GM12878 (cell line): ENCODE data around the gene CDC14B. TPM values are rescaled to one million over a fixed set of nuclear protein-coding genes. Genes with fewer than 3 reads are reported as not detected.

Experiments used
- ATAC-seq: fragments of 200-7000 bp; cut with Tn5 transposase; 3 replicates; pipeline ENCODE4 v1.9.1; 2020; ENCODE audit warnings: mild to moderate bottlenecking, moderate library complexity
- BruUV-seq: library from RNA; stranded (reverse); fragments of 400-500 nt; replicated peaks from 2 replicates; lab custom pipeline; 2021; lab: Mats Ljungman, UMichigan
- CTCF ChIA-PET: fragments of 300-600 bp; sonication (Branson Sonifier 250); formaldehyde crosslinking; extraction: SDS; loops from one replicate; lab custom pipeline; 2021; ENCODE audit warnings: inconsistent platforms; lab: Yijun Ruan, JAX
- POLR2A ChIA-PET: fragments of 350-600 bp; formaldehyde crosslinking; extraction: SDS; loops from one replicate; lab custom pipeline; 2021; ENCODE audit warnings: inconsistent platforms; lab: Charles Lee
- RAD21 ChIA-PET: fragments of 300-600 bp; sonication (Branson Sonifier 250); formaldehyde crosslinking; loops from one replicate; lab custom pipeline; 2023; ENCODE audit warnings: antibody characterized with exemption; ENCODE audit not compliant: unreplicated experiment; lab: Charles Lee
- SMC1A ChIA-PET: fragments of 300-600 bp; sonication (Branson Sonifier 250); formaldehyde crosslinking; loops from one replicate; lab custom pipeline; 2023; ENCODE audit not compliant: unreplicated experiment, uncharacterized antibody; lab: Charles Lee
- DNase-seq: peaks from one replicate; pipeline ENCODE4 v3.0.0-alpha.2; 2011; ENCODE audit warnings: low read depth, low spot score
- FAIRE-seq: peaks from 3 replicates; lab custom pipeline; 2011; peaks lifted over from hg19 to GRCh38; lab: Jason Lieb, UNC
- H2AFZ ChIP-seq: 2 replicates; pipeline ENCODE4 v1.6.0; 2011; ENCODE audit warnings: low read depth, low read length, control low read depth; ENCODE audit not compliant: control insufficient read depth
- H3K27ac ChIP-seq: 2 replicates; pipeline ENCODE4 v1.5.1; 2011; ENCODE audit warnings: control low read depth; ENCODE audit not compliant: control insufficient read depth, insufficient read depth
- H3K27me3 ChIP-seq, 2 experiments: replicated peaks in 1 of 2; 2 replicates each; pipeline versions ENCODE4 v1.6.0 to v1.6.1; 2011; ENCODE audit warnings: low read length in 1 of 2; ENCODE audit not compliant: control insufficient read depth in 2 of 2, insufficient read depth in 2 of 2
- H3K36me3 ChIP-seq, 2 experiments: 2 replicates each; pipeline ENCODE4 v1.5.1; 2011; ENCODE audit warnings: low read length in 1 of 2; ENCODE audit not compliant: control insufficient read depth in 2 of 2, insufficient read depth in 2 of 2
- H3K4me1 ChIP-seq: 2 replicates; pipeline ENCODE4 v1.6.1; 2011; ENCODE audit warnings: mild to moderate bottlenecking, low read length, moderate library complexity, mixed read lengths; ENCODE audit not compliant: control insufficient read depth, insufficient read depth
- H3K4me2 ChIP-seq: 2 replicates; pipeline ENCODE4 v1.6.0; 2011; ENCODE audit warnings: control low read depth; ENCODE audit not compliant: control insufficient read depth, insufficient read depth
- H3K4me3 ChIP-seq: fragments of 200-600 bp; sonication (generic); 2 replicates; pipeline ENCODE4 v1.5.1; 2016
- H3K79me2 ChIP-seq: 2 replicates; pipeline ENCODE4 v1.6.0; 2011; ENCODE audit warnings: low read length; ENCODE audit not compliant: control insufficient read depth, insufficient read depth
- H3K9ac ChIP-seq: 2 replicates; pipeline ENCODE4 v1.8.0; 2011; ENCODE audit warnings: low read length, control low read depth, mixed read lengths; ENCODE audit not compliant: control insufficient read depth, insufficient read depth
- H3K9me3 ChIP-seq: replicated peaks from 3 replicates; pipeline ENCODE4 v1.5.1; 2011; ENCODE audit warnings: mild to moderate bottlenecking, low read length; ENCODE audit not compliant: control insufficient read depth, insufficient read depth
- H4K20me1 ChIP-seq: 2 replicates; pipeline ENCODE4 v1.6.0; 2011; ENCODE audit not compliant: control insufficient read depth, insufficient read depth
- JUND ChIP-seq: IDR thresholded peaks from 2 replicates; pipeline ENCODE4 v1.6.1; 2012; ENCODE audit warnings: low read depth, mild to moderate bottlenecking, low read length, improper control_type of control experiment, moderate library complexity
- PAX8 ChIP-seq: fragments of 450-650 bp; IDR thresholded peaks from 2 replicates; pipeline ENCODE4 v1.6.1; 2017; ENCODE audit warnings: mild to moderate bottlenecking, moderate library complexity
- STAT3 ChIP-seq: IDR thresholded peaks from 2 replicates; pipeline ENCODE4 v1.6.1; 2011; ENCODE audit warnings: low read depth, low read length, improper control_type of control experiment
- ZNF274 ChIP-seq: IDR thresholded peaks from one replicate; pipeline ENCODE4 v1.8.0; 2011; ENCODE audit not compliant: insufficient read length, insufficient read depth
- WGBS: methylation state at CpG from one replicate; pipeline ENCODE4 v1.1.6; 2016; ENCODE audit warnings: low lambda C conversion rate; ENCODE audit not compliant: insufficient replicate concordance, insufficient coverage; ENCODE audit errors: missing lambda C conversion rate; 5-methylcytosine and 5-hydroxymethylcytosine counted together
- in situ Hi-C: fragments of 300-500 bp; cut with MboI; formaldehyde crosslinking; loops from 9 replicates; pipeline ENCODE4 v1.14.3; 2018; ENCODE audit warnings: mixed read lengths
- intact Hi-C: fragments of 100-400 bp; cut with micrococcal nuclease; formaldehyde crosslinking; loops from one replicate; pipeline ENCODE4 v1.14.2; 2022; ENCODE audit not compliant: unreplicated experiment
- polyA plus RNA-seq, 11 experiments: library from polyadenylated mRNA; depleted of rRNA in 4 of 11; unstranded in 6 of 11; stranded (reverse) in 5 of 11; fragments of >200 nt; fragmentation: Nextera tagmentation in 4 of 11; fragmentation: Illumina TruSeq in 1 of 11; extraction: Ambion mirVana in 4 of 11; extraction: Trizol in 1 of 11; gene quantifications; 1 replicate in 1 of 11; 2 replicates in 10 of 11; pipeline versions ENCODE4 v1.2.1 to v1.2.3, GENCODE V29; 2011 to 2016; ENCODE audit warnings: inconsistent platforms in 2 of 11, missing spikeins in 2 of 11, low read depth in 1 of 11
- total RNA-seq, 4 experiments: library from RNA; depleted of rRNA in 3 of 4; stranded (reverse); fragments of >200 nt in 3 of 4; fragmentation: Illumina TruSeq in 1 of 4; extraction: Trizol in 1 of 4; gene quantifications; 2 replicates each; pipeline versions ENCODE4 v1.2.1 to v1.2.3, GENCODE V29; 2013 to 2021
- TF ChIP-seq, protein P1 (sequence below): fragments of 450-650 bp; formaldehyde crosslinking; IDR thresholded peaks from 2 replicates; pipeline ENCODE4 v1.5.0; 2022; ENCODE audit warnings: mild to moderate bottlenecking, missing genetic modification characterization
- TF ChIP-seq, protein P2 (sequence below): IDR thresholded peaks from 2 replicates; pipeline ENCODE4 v1.6.1; 2012; ENCODE audit warnings: low read depth, low read length, improper control_type of control experiment
- TF ChIP-seq, protein P3 (sequence below): fragments of 450-650 bp; IDR thresholded peaks from 2 replicates; pipeline ENCODE4 v1.6.1; 2014; ENCODE audit warnings: mild to moderate bottlenecking
- TF ChIP-seq, protein P4 (sequence below), 3 experiments: IDR thresholded peaks in 2 of 3; conservative IDR thresholded peaks in 1 of 3; 2 replicates each; pipeline ENCODE4 v1.5.1; 2011; ENCODE audit warnings: low read depth in 3 of 3, low read length in 3 of 3, mild to moderate bottlenecking in 3 of 3, control low read depth in 2 of 3, moderate library complexity in 2 of 3, inconsistent platforms in 1 of 3, mixed read lengths in 1 of 3; ENCODE audit not compliant: control insufficient read depth in 2 of 3, insufficient read depth in 1 of 3; ENCODE audit errors: extremely low read depth in 1 of 3

The CDC14B gene
- total and polyA plus RNA-seq, 10 of the 15 experiments (the other 5 are each of a cell fraction or from before 2014, with no cell fraction given): 3.7 to 11.7 (median 6.2) TPM

DNA sequence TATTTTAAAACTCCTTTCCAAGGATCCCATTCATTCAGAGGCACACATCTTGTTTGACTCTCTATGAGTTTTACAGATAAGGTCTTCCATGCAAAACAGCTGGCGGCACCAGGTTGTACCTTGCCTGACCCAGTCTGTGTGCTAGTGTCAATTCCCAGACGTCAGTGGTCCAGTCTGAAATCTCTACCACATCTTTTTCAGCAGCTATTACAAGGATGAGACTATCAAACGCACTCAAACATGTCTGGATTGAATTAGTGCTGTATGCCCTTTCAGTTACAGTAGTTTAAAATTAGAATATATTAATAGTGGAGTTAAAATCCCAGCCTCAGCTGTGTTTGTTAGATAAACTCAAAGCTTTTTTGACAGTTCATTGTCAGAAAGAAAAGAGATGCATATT is 11.7 kb downstream of the CDC14B start (continued):
- TF ChIP-seq, protein P1, sequence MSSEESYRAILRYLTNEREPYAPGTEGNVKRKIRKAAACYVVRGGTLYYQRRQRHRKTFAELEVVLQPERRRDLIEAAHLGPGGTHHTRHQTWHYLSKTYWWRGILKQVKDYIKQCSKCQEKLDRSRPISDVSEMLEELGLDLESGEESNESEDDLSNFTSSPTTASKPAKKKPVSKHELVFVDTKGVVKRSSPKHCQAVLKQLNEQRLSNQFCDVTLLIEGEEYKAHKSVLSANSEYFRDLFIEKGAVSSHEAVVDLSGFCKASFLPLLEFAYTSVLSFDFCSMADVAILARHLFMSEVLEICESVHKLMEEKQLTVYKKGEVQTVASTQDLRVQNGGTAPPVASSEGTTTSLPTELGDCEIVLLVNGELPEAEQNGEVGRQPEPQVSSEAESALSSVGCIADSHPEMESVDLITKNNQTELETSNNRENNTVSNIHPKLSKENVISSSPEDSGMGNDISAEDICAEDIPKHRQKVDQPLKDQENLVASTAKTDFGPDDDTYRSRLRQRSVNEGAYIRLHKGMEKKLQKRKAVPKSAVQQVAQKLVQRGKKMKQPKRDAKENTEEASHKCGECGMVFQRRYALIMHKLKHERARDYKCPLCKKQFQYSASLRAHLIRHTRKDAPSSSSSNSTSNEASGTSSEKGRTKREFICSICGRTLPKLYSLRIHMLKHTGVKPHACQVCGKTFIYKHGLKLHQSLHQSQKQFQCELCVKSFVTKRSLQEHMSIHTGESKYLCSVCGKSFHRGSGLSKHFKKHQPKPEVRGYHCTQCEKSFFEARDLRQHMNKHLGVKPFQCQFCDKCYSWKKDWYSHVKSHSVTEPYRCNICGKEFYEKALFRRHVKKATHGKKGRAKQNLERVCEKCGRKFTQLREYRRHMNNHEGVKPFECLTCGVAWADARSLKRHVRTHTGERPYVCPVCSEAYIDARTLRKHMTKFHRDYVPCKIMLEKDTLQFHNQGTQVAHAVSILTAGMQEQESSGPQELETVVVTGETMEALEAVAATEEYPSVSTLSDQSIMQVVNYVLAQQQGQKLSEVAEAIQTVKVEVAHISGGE: no peak

DNA sequence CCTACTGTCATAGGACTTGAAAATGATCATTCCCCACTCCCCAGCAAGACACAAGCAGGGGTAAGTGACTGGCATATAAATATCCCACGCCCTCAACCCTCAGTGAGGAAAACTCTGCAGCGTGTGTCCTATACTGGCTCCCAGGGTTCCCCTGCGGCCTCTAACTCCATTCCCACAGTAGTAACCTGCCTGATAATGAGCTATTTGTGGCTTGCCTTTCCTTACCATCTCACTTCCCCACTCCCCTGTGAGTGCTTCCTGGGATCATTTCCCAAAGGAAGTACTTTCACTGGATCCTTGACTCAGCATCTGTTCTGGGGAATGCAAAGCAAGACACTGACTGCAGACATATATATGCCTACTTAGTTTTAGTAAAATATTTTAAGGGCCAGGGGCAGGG is 14.3 kb downstream of the CDC14B start:
- DNase-seq (no peak), ATAC-seq (no peak), FAIRE-seq (no peak)
- no peak for TF ChIP-seq STAT3
- TF ChIP-seq, protein P2, sequence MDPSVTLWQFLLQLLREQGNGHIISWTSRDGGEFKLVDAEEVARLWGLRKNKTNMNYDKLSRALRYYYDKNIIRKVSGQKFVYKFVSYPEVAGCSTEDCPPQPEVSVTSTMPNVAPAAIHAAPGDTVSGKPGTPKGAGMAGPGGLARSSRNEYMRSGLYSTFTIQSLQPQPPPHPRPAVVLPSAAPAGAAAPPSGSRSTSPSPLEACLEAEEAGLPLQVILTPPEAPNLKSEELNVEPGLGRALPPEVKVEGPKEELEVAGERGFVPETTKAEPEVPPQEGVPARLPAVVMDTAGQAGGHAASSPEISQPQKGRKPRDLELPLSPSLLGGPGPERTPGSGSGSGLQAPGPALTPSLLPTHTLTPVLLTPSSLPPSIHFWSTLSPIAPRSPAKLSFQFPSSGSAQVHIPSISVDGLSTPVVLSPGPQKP: no peak
- TF ChIP-seq ZNF274: no peak
- TF ChIP-seq PAX8: no peak
- no peak for TF ChIP-seq JUND
- TF ChIP-seq, protein P3, sequence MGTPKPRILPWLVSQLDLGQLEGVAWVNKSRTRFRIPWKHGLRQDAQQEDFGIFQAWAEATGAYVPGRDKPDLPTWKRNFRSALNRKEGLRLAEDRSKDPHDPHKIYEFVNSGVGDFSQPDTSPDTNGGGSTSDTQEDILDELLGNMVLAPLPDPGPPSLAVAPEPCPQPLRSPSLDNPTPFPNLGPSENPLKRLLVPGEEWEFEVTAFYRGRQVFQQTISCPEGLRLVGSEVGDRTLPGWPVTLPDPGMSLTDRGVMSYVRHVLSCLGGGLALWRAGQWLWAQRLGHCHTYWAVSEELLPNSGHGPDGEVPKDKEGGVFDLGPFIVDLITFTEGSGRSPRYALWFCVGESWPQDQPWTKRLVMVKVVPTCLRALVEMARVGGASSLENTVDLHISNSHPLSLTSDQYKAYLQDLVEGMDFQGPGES: no peak
- TF ChIP-seq, protein P4, sequence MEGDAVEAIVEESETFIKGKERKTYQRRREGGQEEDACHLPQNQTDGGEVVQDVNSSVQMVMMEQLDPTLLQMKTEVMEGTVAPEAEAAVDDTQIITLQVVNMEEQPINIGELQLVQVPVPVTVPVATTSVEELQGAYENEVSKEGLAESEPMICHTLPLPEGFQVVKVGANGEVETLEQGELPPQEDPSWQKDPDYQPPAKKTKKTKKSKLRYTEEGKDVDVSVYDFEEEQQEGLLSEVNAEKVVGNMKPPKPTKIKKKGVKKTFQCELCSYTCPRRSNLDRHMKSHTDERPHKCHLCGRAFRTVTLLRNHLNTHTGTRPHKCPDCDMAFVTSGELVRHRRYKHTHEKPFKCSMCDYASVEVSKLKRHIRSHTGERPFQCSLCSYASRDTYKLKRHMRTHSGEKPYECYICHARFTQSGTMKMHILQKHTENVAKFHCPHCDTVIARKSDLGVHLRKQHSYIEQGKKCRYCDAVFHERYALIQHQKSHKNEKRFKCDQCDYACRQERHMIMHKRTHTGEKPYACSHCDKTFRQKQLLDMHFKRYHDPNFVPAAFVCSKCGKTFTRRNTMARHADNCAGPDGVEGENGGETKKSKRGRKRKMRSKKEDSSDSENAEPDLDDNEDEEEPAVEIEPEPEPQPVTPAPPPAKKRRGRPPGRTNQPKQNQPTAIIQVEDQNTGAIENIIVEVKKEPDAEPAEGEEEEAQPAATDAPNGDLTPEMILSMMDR (IDR thresholded peaks at IDR 0.05 in 2 of 3, conservative IDR thresholded peaks at IDR 0.05 in 1 of 3; ENCODE audit: control insufficient read depth in 2 of 3, extremely low read depth in 1 of 3, insufficient read depth in 1 of 3, low read depth in 3 of 3, low read length in 3 of 3): no peak
- Histone ChIP-seq H3K36me3 (no peaks in the 10 kb centered on the region), H4K20me1 (no peaks in the 10 kb centered on the region), H3K4me3 (no peak overlapping the region), H3K4me1 (no peaks in the 10 kb centered on the region), H3K27ac (no peak overlapping the region), H2AFZ (no peak overlapping the region), H3K4me2 (no peak overlapping the region), H3K9ac (no peak overlapping the region), H3K9me3 (no peaks in the 10 kb centered on the region), H3K79me2 (no peaks in the 10 kb centered on the region), H3K27me3 (no peaks in the 10 kb centered on the region; a peak in 1 of 4 replicates)
- ChIA-PET RAD21 (no interaction called here), SMC1A (no interaction called here), CTCF (no interaction called here), POLR2A (no interaction called here)
- no TSS peak for BruUV-seq
- intact Hi-C loops (no loop called here), in situ Hi-C loops (no loop called here)
- WGBS: 43% methylated on average over 3 of the region's 3 CpGs
